HL-60/S4 treated with retinoic acid at 250 ng/mL for 4 days and 3 days (cell line): ENCODE data around the gene AFAP1L1.

Experiments
- in situ Hi-C: fragments of 300-500 bp; cut with MboI; formaldehyde crosslinking; loops from 2 replicates; pipeline ENCODE4 v1.7.0; 2022; ENCODE audit warnings: low sequenced_read_pairs

Gene AFAP1L1

DNA sequence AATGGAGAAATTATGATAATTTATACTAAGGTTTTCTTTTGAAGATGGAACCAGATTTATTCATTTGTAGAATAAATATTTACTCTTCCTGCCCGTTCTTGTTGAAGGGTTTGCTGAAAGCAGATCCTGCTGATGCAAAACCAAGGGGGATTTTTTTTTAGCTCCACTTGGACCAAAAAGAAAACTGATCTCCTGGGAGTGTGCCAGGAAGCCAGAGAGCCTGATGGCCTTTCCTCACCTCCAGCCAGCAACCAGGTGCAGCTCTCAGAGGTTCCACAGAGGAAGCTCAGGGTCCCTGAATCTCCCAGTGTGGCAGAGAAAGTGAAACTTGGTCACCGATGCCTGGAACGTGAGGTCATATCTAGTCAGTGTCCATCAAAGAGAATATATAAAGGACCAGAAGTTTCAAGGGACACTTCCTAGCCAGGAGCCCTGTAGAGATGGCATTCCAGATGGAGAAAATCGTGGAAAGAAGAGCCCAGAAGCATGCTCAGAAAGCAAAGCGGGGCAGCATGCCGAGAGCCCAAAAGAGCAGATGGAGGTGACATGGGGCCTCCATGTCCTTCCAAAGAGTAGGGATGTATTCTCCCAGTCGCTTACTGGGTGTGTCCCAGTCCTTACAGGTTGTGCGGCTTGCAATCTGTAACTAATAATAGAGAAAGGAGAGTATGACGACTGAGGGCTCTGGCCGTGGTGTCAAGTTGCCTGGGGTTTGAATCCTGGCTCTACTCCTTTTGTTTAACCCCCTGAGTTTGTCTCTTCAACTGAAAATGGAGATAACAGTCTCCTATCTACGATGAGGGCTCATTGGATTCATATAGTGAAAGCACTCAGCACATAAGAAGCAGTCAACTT, 12.2 kb downstream of the AFAP1L1 start:
- in situ Hi-C loops: no loop called here

GRCh38 chr5:149284501-149284900, 12.8 kb downstream of the AFAP1L1 start:
- in situ Hi-C loops: no loop called here

DNA sequence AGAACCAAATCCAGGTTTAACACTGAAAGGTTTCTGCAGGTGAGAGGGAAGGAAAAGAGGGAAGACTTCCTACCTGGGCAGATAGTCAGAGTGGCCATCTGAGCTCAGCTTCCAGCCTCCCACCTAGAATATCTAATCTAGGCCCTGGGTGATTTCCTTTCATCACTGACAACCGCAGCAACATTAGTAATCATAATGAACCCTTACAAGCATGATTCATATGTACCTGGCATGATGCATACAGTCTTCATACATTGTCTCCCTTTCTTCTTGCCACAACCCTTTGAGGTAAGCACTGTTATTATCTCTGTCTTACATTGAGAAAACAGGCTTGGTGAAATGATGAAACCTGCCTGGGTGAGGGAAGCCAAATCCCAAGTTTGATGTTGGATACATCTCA, 13.5 kb downstream of the AFAP1L1 start:
- in situ Hi-C loops: no loop called here

- in situ Hi-C loops: no loop called here
Measured at GRCh38 chr5:149288436-149288835, 16.8 kb downstream of the AFAP1L1 start.

DNA sequence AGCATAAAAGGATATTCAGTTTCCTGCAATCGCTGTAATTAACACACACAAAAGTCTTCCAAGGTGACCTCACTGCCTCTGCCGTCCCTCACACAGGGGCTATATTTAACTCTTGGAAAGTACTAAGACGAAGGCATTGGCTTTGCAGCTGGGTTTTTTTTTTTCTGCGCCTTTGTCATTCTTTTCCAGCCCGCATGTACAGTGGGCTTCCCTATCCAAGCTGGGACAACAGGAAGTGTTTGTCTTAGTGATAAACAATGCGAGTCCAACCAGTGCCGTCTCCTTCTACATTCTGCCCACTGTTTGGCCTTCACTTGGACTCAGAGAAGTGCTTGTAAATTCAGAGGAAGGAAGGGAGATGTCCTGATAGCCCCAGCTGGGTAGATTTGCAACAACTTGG, 17.6 kb downstream of the AFAP1L1 start:
- in situ Hi-C loops: no loop called here

DNA sequence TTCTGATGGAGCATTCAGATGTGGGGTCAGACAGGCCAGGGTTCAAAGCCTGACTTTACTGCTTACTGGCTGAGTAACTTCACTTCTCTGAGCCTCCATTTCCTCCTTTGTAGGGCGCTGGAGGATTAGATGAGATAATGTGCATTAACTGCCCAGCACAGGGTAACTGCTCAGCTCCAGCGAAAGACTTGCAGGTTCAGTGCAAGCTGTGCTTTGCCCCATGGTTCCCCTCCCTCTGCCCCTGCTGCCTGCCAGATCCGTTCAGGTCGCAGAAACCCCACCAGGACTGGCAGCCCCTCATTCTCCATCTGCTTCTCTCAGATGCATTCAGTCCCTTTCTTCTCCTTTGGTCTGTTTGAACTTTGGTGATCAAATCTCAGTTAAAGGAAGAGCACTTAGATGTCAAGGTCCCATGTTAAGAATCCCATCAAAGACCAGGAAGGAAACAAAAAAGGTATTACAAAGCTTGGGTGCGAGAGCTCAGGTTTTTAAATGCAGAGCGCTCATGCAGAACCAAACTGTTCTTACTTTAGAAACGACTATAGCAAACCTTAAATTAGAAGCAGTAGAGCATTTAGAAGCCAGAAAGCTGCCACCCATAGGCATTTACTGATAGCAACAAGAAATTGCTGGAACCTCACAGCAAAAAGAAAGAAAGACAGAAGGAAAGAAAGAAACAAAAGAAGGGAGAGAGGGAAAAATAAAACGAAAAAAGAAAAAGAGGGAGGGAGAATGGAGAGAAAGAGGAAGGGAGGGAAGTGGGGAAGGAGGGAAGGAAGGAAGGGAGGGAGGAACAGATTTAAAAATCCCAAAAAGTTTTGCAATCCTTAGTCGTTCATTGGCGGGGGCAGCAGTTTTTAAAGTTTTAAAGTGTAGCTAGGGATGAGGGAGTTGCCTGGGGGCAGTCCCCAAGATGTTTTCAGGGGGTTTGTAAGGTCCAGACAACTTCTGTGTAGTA, 23.5 kb downstream of the AFAP1L1 start:
- in situ Hi-C loops: no loop called here

DNA sequence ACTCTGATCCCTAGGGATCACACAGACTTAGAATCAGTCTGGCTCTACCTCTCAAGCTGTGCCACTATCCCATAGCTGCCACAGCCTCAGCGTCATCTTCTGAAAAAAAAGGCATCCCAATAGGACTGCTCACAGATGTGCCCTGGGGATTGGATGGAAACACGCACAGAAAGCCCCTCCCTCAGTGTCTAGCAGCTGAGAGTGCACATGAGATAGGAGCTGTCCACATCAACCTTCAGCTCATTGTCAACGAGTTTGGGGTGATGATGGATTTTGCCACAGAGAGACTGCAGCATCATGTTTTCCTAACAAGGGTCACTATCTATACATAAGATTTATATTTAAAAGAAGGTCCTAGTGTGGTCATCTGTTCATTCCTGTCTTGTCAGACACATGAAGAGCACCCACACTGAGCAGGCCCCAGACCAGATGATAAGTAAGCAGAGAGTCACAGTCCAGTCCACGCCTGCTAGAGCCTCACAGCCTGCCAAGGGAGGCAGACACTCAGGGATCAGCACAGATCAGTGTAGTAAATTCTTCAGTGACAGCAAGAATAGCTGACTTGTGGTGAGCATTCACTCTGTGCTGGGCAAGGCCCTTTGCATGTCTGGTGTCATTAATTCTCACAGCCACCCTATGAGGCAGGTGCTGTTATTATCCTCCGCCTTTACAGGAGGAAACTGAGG, 25.8 kb downstream of the AFAP1L1 start:
- in situ Hi-C loops: no loop called here

DNA sequence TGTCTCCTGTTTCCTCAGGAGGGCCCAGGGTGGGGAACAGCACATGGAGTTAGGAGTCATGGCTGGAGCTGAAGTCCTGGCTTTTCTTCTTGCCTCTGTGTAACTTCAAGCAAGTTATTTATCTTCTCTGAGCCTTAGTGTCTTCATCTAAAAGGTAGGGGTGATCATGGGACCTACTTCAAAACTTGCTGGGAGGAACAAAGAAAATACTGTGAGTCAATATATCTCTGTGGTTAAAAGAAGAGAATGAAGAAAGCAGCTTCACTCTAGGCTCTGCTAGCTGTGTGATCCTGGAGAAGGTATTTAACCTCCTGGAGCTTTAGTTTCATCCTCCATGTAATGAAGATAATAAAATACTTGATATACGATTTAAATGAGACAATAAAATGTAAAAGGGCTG, 26.5 kb downstream of the AFAP1L1 start:
- in situ Hi-C loops: no loop called here

GRCh38 chr5:149298842-149299404, 27.3 kb downstream of the AFAP1L1 start:
- in situ Hi-C loops: no loop called here

DNA sequence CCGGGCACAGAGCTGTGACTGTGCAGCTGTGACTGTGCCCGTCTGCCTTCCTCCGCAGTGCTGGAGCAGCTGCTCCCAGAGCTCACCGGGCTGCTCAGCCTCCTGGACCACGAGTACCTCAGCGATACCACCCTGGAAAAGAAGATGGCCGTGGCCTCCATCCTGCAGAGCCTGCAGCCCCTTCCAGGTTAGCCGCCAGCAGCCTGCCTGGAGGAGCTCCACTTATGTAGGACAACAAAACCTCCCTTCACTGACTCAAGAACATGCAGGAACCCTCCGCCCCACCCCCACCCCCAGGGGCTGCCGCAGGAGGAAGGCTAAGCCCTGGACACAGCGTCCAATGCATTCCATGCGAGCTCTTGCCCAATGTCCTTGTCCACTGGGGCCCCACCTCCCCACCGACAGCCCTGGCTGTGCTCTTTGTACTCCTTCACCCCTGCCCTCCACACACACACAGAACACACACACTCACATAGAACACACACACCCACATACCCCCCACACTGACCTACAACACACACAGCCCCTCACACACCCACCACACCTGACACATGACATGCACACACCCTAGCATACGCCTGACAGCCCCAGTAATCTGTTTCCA, 27.9 kb downstream of the AFAP1L1 start:
- in situ Hi-C loops: no loop called here

GRCh38 chr5:149300441-149300840, 28.8 kb downstream of the AFAP1L1 start:
- in situ Hi-C loops: no loop called here

DNA sequence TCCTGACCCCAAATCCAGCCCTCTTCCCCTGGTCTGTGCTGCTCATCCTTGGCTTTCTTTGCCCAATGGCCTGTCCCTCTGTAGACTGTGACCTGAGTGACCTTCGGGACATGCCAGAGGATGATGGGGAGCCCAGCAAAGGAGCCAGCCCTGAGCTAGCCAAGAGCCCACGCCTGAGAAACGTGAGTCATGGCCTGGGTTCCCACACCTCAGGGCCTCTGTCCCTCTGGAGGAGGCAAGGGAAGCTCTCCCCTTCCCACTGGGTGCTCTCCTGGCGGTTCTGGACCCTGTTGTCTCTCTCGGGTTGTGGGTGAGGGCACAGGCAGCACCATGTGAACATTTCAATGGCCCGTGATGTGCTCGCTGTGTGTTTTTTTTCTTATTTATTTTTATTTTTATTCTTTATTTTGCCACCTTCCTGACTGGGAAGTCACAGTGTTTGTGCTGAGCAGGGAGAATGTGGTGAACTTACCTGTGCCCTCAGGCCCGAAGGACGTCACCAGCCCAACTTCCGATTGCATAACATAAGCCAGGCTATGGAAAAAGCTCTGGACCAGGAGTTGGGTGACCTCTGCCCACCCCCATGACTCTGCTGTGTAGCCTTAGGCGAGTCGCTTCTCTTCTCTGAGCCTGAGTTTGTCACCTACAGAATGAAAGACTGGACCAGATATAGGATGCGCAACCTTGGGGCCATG, 29.5 kb downstream of the AFAP1L1 start:
- in situ Hi-C loops: no loop called here

DNA sequence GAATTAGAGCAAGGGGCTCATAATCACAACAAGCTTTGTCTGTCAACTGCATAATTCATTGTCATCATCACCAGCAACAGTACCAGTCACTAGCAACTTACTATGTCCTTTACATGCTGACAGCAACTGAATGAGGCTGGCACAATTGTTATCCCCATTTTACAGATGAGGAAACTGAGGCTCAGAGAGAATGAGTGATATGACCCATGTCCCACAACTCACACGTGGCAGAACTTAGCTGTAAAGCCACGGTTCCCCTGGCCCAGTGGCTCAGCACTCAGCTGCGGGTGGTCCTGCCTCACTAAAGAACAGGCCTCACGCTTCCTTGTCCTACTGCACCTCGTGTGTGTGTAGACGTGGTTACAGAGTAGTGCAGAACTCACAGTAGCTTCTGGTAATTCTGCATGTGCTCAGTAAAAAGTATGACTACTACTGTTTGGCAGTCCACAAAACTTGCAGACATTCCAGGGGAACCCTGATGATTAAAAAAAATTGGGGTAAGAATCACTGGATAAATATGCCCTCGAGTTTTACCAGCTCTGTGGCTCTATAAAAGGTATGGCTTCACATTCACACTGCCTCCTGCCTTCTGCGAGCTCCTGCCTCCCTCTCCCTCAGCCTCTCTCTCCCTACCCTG, 30.2 kb downstream of the AFAP1L1 start:
- in situ Hi-C loops: no loop called here

- in situ Hi-C loops: no loop called here
Measured at GRCh38 chr5:149302641-149303040, 31.0 kb downstream of the AFAP1L1 start.

GRCh38 chr5:149303210-149303609, 31.6 kb downstream of the AFAP1L1 start:
- in situ Hi-C loops: no loop called here

GRCh38 chr5:149304195-149305078, 32.8 kb downstream of the AFAP1L1 start:
- in situ Hi-C loops: no loop called here

- in situ Hi-C loops: no loop called here
Measured at GRCh38 chr5:149309354-149309753, 37.7 kb downstream of the AFAP1L1 start.

DNA sequence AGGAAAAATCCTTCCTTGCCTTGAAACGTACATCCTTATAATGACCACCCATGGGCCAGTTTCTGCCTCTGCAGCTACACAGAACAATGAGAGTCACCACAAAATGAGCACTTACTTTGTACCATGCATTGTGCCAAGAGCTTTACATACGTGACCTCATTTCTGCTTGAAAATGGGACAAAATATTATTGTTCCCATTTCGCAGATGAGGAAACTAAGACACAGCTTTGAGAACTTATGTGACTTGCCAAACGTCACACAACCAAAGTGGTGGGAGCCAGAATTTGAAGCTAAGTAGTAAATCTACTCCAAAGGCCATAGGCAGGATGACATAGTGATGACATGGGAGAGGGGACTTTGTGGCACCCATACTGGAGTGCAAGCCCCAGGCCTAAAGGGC, 38.8 kb downstream of the AFAP1L1 start:
- in situ Hi-C loops: no loop called here
